ENCODE data around the gene AHCTF1. TPM values are rescaled to one million over a fixed set of nuclear protein-coding genes. Genes with fewer than 3 reads are reported as not detected.

The AHCTF1 gene
- total RNA-seq, 1 experiment from 2014 or later, result 65.8 TPM

- BruUV-seq (replicated peaks), result no TSS peak
- CTCF ChIA-PET, result no interaction called here
Measured at GRCh38 chr1:246792603-246793002, 139.1 kb downstream of the AHCTF1 start.

DNA sequence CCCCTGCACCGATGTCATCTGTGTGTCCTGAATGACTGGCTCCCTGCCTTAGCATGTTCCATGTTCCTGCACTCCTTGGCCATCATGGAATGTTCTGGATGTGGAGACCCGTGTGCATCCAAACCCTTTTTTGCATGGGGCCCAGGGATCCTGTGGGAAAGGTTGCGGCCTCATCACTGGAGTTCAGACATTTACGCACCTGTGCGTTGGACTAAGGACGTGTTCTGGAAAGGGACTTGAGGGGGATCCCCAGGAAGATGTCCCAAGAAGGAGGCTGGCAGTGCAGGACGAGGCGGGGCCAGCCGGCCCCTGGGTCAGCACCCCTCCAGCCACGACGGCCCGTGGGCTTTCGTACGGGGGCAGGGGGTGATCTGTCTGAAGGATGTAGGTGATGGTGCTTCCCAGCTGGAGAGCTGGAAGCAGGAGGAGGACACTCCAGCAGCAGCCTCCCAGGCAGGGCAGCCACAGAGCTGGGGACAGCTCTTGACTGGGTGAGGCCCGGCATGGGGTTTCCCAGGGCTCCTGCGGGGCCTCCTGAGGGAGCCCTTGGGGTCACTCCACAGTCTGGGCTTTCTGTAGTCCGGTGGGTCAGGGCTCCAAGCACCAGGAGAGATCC is 140.3 kb downstream of the AHCTF1 start:
- no peak for DNase-seq (ENCODE audit: low spot score)
- Histone ChIP-seq H3K4me1 (ENCODE audit: insufficient read depth, low read length, poor library complexity, severe bottlenecking) (no peaks in the 10 kb centered on the region), H3K4me3 (ENCODE audit: low read depth, low read length, poor library complexity, severe bottlenecking) (no peak overlapping the region), H3K27ac (ENCODE audit: low read depth, low read length, poor library complexity, severe bottlenecking) (no peak overlapping the region), H3K27me3 (replicated peaks; ENCODE audit: insufficient read depth, low read depth, low read length, poor library complexity) (no peaks in the 10 kb centered on the region), H3K36me3 (ENCODE audit: insufficient read depth, low read length, poor library complexity, severe bottlenecking) (no peaks in the 10 kb centered on the region), H3K9me3 (ENCODE audit: low read depth, low read length, poor library complexity, severe bottlenecking) (no peaks in the 10 kb centered on the region)
- TF ChIP-seq CTCF (conservative IDR thresholded peaks at IDR 0.05; ENCODE audit: low read depth, low read length) (no peak), EZH2 (IDR thresholded peaks at IDR 0.05; ENCODE audit: borderline replicate concordance, low read depth, low read length, poor library complexity, severe bottlenecking) (no peak)
- CTCF ChIA-PET, result no interaction called here
- BruUV-seq (replicated peaks), result no TSS peak
- POLR2A ChIA-PET (ENCODE audit: low non-redundant PET), result no interaction called here
- intact Hi-C loops (cut with micrococcal nuclease; ENCODE audit: unreplicated experiment), result no loop called here

More at GRCh38 chr1:246792603-246793002, 139.1 kb downstream of the AHCTF1 start:
- TF ChIP-seq EZH2 (IDR thresholded peaks at IDR 0.05; ENCODE audit: borderline replicate concordance, low read depth, low read length, poor library complexity, severe bottlenecking), result no peak
- no peak for TF ChIP-seq CTCF (conservative IDR thresholded peaks at IDR 0.05; ENCODE audit: low read depth, low read length)
- intact Hi-C loops (cut with micrococcal nuclease; ENCODE audit: unreplicated experiment), result no loop called here
- H3K27me3 ChIP-seq (replicated peaks; ENCODE audit: insufficient read depth, low read depth, low read length, poor library complexity), result no peaks in the 10 kb centered on the region
- no peak overlapping the region for H3K4me3 ChIP-seq (ENCODE audit: low read depth, low read length, poor library complexity, severe bottlenecking)
- POLR2A ChIA-PET (ENCODE audit: low non-redundant PET), result no interaction called here
- H3K4me1 ChIP-seq (ENCODE audit: insufficient read depth, low read length, poor library complexity, severe bottlenecking), result no peaks in the 10 kb centered on the region
- no peak overlapping the region for H3K27ac ChIP-seq (ENCODE audit: low read depth, low read length, poor library complexity, severe bottlenecking)
- no peak for DNase-seq (ENCODE audit: low spot score)
- no peaks in the 10 kb centered on the region for H3K36me3 ChIP-seq (ENCODE audit: insufficient read depth, low read length, poor library complexity, severe bottlenecking)
- H3K9me3 ChIP-seq (ENCODE audit: low read depth, low read length, poor library complexity, severe bottlenecking), result no peaks in the 10 kb centered on the region

DNA sequence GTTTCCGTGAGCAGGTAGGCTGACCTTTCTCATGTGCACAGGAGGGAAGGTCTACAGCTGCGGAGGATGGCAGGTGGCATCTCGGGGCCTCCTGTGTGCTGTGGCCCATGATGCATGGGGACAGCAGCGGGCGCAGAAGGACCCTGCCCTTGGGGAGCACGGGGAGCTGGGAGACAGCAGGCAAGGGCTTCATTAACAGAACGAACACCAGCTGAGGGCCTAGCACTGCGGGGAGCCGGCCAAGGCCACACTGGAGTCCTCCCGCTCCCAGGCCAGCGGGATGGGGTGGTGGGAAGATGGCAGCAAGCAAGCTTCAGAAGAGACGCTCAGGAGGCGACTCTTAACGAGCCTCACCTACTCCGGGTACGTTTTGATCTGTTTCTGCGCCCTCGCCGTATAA is 140.9 kb downstream of the AHCTF1 start:
- no peaks in the 10 kb centered on the region for H3K9me3 ChIP-seq (ENCODE audit: low read depth, low read length, poor library complexity, severe bottlenecking)
- no peak overlapping the region for H3K4me3 ChIP-seq (ENCODE audit: low read depth, low read length, poor library complexity, severe bottlenecking)
- intact Hi-C loops (cut with micrococcal nuclease; ENCODE audit: unreplicated experiment), result no loop called here
- no TSS peak for BruUV-seq (replicated peaks)
- no peak for TF ChIP-seq CTCF (conservative IDR thresholded peaks at IDR 0.05; ENCODE audit: low read depth, low read length)
- no peak for TF ChIP-seq EZH2 (IDR thresholded peaks at IDR 0.05; ENCODE audit: borderline replicate concordance, low read depth, low read length, poor library complexity, severe bottlenecking)
- DNase-seq (ENCODE audit: low spot score), result no peak
- no peaks in the 10 kb centered on the region for H3K36me3 ChIP-seq (ENCODE audit: insufficient read depth, low read length, poor library complexity, severe bottlenecking)
- POLR2A ChIA-PET (ENCODE audit: low non-redundant PET), result interaction anchor here (0.6 kb wide), 1 partner anchor 21 kb away, joined by 10 read pairs; no protein-coding TSS in a partner anchor
- H3K4me1 ChIP-seq (ENCODE audit: insufficient read depth, low read length, poor library complexity, severe bottlenecking), result no peaks in the 10 kb centered on the region
- CTCF ChIA-PET, result no interaction called here
- H3K27ac ChIP-seq (ENCODE audit: low read depth, low read length, poor library complexity, severe bottlenecking), result no peak overlapping the region
- H3K27me3 ChIP-seq (replicated peaks; ENCODE audit: insufficient read depth, low read depth, low read length, poor library complexity), result no peaks in the 10 kb centered on the region

All from A673 (cell line).